ENCODE measurements around the gene LY6G5B. TPM values are rescaled to one million over a fixed set of nuclear protein-coding genes. Genes with fewer than 3 reads are reported as not detected.

Gene LY6G5B
- total RNA-seq, 2 donors from 2014 or later = 3.2 to 8.8 TPM

Small RNAs within 50 kb of the gene (microRNA-seq; reads per million reads assigned to microRNA genes)
- gene MIR4646 (0 to 0.20 reads per million in 2 donors), gene MIR6832 (0.20 to 0.27 reads per million in 2 donors)

Other genes starting within 250 kb of the LY6G5B start
- gene MICB, start 171.8 kb upstream of the LY6G5B start, total RNA-seq = 1 to 10 TPM; 2.1 to 2.2 TPM
- not detected for gene MCCD1, start 141.0 kb upstream of the LY6G5B start, total RNA-seq
- gene DDX39B, start 128.0 kb upstream of the LY6G5B start, total RNA-seq = 100 to 1,000 TPM; 188 to 224 TPM
- gene ATP6V1G2, start 123.4 kb upstream of the LY6G5B start, total RNA-seq = 1 to 10 TPM; 1.9 to 2.7 TPM
- gene NFKBIL1, start 122.4 kb upstream of the LY6G5B start, total RNA-seq = 10 to 100 TPM; 12.9 to 14.8 TPM
- not detected for gene LTA, start 97.7 kb upstream of the LY6G5B start, total RNA-seq
- under 1 TPM; 0.53 to 0.92 TPM for gene TNF, start 94.4 kb upstream of the LY6G5B start, total RNA-seq
- 1 to 10 TPM in 1 of 2 donors, under 1 TPM in 1; 0.84 to 1.4 TPM for gene LTB, start 87.6 kb upstream of the LY6G5B start, total RNA-seq
- 10 to 100 TPM in 1 of 2 donors, 1 to 10 TPM in 1; 9.4 to 16.0 TPM for gene LST1, start 83.7 kb upstream of the LY6G5B start, total RNA-seq
- under 1 TPM in 1 of 2 donors, not detected in 1; 0.47 TPM for gene NCR3, start 77.0 kb upstream of the LY6G5B start, total RNA-seq
- gene AIF1, start 54.7 kb upstream of the LY6G5B start, total RNA-seq = 10 to 100 TPM; 17.0 to 37.4 TPM
- gene PRRC2A, start 49.3 kb upstream of the LY6G5B start, total RNA-seq = 100 to 1,000 TPM in 1 of 2 donors, 10 to 100 TPM in 1; 85.0 to 108 TPM
- gene BAG6, start 17.3 kb upstream of the LY6G5B start, total RNA-seq = 100 to 1,000 TPM; 206 to 294 TPM
- gene APOM, start 14.1 kb upstream of the LY6G5B start, total RNA-seq = 1 to 10 TPM; 1.4 to 1.7 TPM
- gene C6orf47, start 9.2 kb upstream of the LY6G5B start, total RNA-seq = 10 to 100 TPM; 17.5 to 20.1 TPM
- 10 to 100 TPM; 12.3 to 15.7 TPM for gene GPANK1, start 5.0 kb upstream of the LY6G5B start, total RNA-seq
- gene CSNK2B, start 3.9 kb upstream of the LY6G5B start, total RNA-seq = 100 to 1,000 TPM in 1 of 2 donors, 10 to 100 TPM in 1; 84.8 to 116 TPM
- gene LY6G5C, start 11.1 kb downstream of the LY6G5B start, total RNA-seq = 1 to 10 TPM; 2.2 to 2.5 TPM
- gene ABHD16A, start 33.3 kb downstream of the LY6G5B start, total RNA-seq = 10 to 100 TPM; 33.5 to 36.3 TPM
- not detected for gene LY6G6F, start 36.9 kb downstream of the LY6G5B start, total RNA-seq
- not detected for gene LY6G6D, start 45.4 kb downstream of the LY6G5B start, total RNA-seq
- not detected for gene LY6G6C, start 51.8 kb downstream of the LY6G5B start, total RNA-seq
- under 1 TPM; 0.39 to 0.41 TPM for gene MPIG6B, start 53.4 kb downstream of the LY6G5B start, total RNA-seq
- 10 to 100 TPM; 55.6 to 56.2 TPM for gene DDAH2, start 59.3 kb downstream of the LY6G5B start, total RNA-seq
- 100 to 1,000 TPM; 151 to 196 TPM for gene CLIC1, start 66.6 kb downstream of the LY6G5B start, total RNA-seq
- gene MSH5, start 70.0 kb downstream of the LY6G5B start, total RNA-seq = 1 to 10 TPM; 2.6 to 3.0 TPM
- under 1 TPM; 0.71 to 0.73 TPM for gene SAPCD1, start 92.7 kb downstream of the LY6G5B start, total RNA-seq
- 1 to 10 TPM; 4.8 to 6.2 TPM for gene VWA7, start 107.4 kb downstream of the LY6G5B start, total RNA-seq
- gene VARS1, start 125.8 kb downstream of the LY6G5B start, total RNA-seq = 10 to 100 TPM; 24.8 to 39.3 TPM
- gene LSM2, start 137.0 kb downstream of the LY6G5B start, total RNA-seq = 10 to 100 TPM; 24.3 to 29.4 TPM
- 1 to 10 TPM; 1.1 to 2.6 TPM for gene HSPA1L, start 145.3 kb downstream of the LY6G5B start, total RNA-seq
- 100 to 1,000 TPM; 197 to 288 TPM for gene HSPA1A, start 145.6 kb downstream of the LY6G5B start, total RNA-seq
- 100 to 1,000 TPM; 142 to 192 TPM for gene HSPA1B, start 157.8 kb downstream of the LY6G5B start, total RNA-seq
- 10 to 100 TPM; 26.8 to 31.8 TPM for gene NEU1, start 192.8 kb downstream of the LY6G5B start, total RNA-seq
- not detected for gene SLC44A4, start 209.0 kb downstream of the LY6G5B start, total RNA-seq
- 10 to 100 TPM; 12.9 to 20.2 TPM for gene EHMT2, start 227.7 kb downstream of the LY6G5B start, total RNA-seq
- gene ZBTB12, start 232.1 kb downstream of the LY6G5B start, total RNA-seq = 1 to 10 TPM; 2.5 to 4.6 TPM